GM18951 (cell line): ENCODE data around the gene HOXD4.

Source experiments
- POLR2A ChIP-seq: IDR thresholded peaks from 4 replicates; pipeline ENCODE4 v1.6.1; 2011; ENCODE audit warnings: mild to moderate bottlenecking; ENCODE audit not compliant: insufficient read length, insufficient read depth; ENCODE audit errors: extremely low read depth
- in situ Hi-C: fragments of 300-500 bp; cut with MboI; formaldehyde crosslinking; loops from one replicate; pipeline ENCODE4 v1.12.0; 2022; ENCODE audit warnings: low sequenced_read_pairs, mixed read lengths, inconsistent platforms; ENCODE audit not compliant: unreplicated experiment

The HOXD4 gene

DNA sequence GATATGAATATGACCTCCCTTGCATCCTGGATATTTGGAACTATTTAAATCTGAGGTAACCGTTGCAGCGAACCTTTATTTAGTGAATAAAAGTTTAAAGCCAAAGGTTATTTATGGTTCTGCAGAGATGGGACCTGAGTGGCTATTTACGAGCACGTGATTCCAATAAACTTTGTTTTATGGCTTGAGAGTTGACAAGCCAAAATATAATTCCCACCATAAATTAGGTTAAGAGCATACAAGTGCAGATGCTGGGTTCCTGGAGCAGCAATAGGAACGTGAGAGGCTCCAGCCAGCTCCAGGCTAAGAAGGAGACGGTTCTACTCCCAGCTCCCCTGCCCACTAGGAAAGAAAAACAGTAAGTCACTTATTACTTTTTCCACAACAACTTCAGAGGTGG, 5.2 kb upstream of the HOXD4 start:
- no peak for TF ChIP-seq POLR2A
- in situ Hi-C loops, result loop anchor here (10.0 kb wide), 2 partner anchors 309 to 409 kb away; no protein-coding TSS in a partner anchor

DNA sequence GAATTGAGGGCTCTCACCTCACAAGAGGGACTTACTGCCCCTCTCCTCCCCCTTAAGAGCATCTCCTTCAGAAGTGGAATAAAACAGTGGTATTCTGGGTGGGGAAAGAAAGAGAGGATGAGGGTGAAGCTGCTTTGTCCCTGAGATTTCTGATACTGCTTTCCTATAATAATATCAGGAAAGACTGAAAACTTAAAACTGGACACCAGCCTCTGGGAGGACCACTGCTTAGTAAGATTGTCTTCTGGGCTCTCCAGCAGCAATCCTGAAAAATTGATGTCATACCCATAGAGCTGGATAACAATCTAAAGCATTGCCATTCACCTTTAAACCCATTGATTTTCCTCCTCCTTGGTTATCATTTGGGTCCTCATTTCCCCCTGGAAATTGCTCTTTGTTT, 4.7 kb upstream of the HOXD4 start:
- no peak for TF ChIP-seq POLR2A
- in situ Hi-C loops, result loop anchor here (10.0 kb wide), 2 partner anchors 308 to 408 kb away; no protein-coding TSS in a partner anchor

DNA sequence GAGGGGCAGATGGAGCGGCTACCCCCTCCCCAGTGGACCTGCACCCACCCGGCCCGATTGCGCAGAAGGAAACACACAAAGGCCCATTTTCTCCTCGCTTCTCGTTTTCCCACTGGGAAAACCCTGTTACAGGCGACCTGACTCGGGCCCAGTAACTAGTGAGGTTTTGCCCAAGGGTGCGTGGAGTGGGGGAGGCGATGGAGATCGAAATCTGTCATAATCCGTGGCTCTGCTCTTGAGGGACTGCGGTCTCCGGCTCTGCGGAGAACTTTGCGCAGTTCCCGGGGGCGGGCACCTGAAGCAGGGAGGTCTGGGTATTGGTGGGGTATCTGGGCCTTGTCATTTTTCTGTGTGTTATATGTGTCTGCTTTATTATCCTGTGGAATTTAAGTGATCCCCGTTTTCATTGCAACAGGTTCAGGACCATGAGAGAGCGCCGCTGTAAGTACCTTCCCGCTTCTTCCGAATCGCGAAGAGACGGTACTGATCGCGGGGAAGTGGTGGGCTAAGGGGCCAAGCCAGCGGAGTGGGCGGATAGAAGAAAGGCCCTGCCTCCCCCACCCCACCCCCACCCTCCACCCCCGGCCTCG, 4.0 kb upstream of the HOXD4 start:
- in situ Hi-C loops, result loop anchor here (10.0 kb wide), 2 partner anchors 307 to 407 kb away; no protein-coding TSS in a partner anchor
- no peak for TF ChIP-seq POLR2A

DNA sequence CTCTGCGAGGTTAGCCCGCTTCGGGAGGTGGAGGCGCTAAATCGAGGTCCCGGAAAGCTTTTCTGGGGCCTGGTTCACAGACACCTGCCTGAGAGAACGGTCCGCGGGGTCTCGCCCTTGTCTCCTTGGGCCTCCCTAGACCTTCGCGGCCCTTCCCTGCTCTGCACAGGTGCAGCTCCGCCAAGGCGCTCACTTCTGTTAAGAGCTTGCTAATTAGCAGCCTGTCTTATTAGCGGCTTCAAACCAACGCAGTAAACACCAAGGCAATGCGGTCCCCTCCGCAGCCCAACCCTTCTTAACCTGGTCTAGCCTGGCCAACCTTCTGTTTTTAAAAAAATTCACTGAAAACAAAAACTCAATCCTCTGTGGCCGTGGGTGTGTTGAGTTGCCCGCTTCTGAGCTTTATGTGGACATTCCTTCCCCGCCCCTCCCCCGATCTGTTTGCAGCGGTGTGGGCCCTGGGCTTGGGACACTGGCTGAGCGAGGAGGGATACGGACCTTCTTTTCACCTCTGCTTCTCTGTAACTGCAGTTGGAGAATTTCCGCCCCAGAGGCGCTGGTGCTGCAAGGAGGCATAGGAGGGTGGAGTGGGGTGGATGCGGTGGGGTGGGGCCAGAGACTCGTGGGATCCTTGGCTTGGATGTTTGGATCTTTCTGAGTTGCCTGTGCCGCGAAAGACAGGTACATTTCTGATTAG, 3.4 kb upstream of the HOXD4 start:
- in situ Hi-C loops, result loop anchor here (10.0 kb wide), 2 partner anchors 307 to 407 kb away; no protein-coding TSS in a partner anchor
- no peak for TF ChIP-seq POLR2A

DNA sequence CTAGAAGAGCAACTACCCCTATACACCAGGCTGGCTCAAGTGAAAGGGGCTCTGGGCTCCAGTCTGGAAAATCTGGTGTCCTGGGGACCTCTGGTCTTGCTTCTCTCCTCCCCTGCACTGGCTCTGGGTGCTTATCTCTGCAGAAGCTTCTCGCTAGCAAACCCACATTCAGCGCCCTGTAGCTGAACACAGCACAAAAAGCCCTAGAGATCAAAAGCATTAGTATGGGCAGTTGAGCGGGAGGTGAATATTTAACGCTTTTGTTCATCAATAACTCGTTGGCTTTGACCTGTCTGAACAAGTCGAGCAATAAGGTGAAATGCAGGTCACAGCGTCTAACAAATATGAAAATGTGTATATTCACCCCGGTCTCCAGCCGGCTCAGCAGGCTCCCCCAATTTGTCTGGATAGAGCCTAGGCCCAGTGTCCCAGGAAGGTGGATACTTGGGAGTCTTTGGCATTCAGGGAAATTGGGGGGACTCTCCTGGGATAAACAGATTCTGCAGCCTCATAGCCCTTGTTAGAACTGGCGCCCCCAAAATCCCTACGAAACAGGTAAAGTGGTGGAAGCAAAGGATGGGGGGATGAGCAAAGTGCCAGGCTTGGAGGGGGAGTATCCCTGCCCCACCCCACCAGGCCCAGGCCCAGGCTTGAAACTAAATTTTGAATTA, 2.5 kb upstream of the HOXD4 start:
- in situ Hi-C loops, result loop anchor here (10.0 kb wide), 2 partner anchors 306 to 406 kb away; no protein-coding TSS in a partner anchor

DNA sequence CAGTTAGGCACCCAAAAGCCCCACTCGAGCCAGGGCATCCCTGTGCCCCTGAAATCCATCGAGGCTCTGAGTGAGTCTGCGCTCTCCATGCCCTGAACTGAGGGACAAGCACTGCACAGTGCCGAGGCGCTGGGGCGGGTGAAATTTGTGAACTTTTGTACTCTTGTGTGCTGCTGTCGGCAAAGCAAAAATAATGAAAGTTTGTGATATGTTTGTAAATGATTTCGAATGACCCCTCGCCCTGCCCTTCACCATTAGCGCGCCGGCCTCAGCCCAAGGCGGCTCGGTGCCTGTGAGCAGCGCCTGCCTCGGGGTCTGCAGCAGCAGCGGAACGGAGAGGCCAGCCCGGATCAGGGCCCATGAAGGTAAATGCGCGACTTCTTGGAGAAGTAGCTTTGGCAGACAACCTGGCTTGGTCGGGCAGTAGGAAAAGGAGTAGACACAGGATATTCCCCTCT, 1.8 kb upstream of the HOXD4 start:
- in situ Hi-C loops, result loop anchor here (10.0 kb wide), 2 partner anchors 305 to 405 kb away; no protein-coding TSS in a partner anchor
- no peak for TF ChIP-seq POLR2A

More for the DNA sequence above, 2.5 kb upstream of the HOXD4 start:
- no peak for TF ChIP-seq POLR2A

DNA sequence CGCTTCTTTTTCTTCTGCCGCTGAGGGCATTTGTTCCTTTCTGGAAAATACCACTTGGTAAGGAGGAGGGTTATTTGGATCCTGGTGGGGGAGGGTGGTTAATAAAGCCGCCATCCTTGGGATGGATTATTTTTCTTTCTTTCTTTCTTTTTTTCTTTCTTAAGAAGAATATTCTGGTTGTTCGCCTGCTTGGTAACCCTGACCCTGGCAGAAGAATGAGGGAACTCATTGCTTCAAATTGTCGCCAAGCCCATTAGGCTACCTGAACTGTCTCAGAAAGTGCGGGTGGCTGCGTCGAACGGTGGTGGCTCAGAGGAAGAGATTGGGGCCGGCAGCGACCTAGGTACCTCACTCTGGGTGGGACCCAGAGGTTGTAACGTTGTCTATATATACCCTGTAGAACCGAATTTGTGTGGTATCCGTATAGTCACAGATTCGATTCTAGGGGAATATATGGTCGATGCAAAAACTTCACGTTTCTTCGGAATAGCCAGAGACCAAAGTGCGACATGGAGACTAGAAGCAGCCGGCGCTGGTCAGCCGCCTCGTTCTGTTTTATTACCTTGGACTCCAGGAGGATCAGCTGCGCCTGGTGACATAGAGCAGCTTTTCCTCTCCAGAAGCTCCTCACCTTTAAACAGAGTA, 1.3 kb upstream of the HOXD4 start:
- TF ChIP-seq POLR2A, result no peak
- in situ Hi-C loops, result loop anchor here (10.0 kb wide), 2 partner anchors 305 to 405 kb away; no protein-coding TSS in a partner anchor

DNA sequence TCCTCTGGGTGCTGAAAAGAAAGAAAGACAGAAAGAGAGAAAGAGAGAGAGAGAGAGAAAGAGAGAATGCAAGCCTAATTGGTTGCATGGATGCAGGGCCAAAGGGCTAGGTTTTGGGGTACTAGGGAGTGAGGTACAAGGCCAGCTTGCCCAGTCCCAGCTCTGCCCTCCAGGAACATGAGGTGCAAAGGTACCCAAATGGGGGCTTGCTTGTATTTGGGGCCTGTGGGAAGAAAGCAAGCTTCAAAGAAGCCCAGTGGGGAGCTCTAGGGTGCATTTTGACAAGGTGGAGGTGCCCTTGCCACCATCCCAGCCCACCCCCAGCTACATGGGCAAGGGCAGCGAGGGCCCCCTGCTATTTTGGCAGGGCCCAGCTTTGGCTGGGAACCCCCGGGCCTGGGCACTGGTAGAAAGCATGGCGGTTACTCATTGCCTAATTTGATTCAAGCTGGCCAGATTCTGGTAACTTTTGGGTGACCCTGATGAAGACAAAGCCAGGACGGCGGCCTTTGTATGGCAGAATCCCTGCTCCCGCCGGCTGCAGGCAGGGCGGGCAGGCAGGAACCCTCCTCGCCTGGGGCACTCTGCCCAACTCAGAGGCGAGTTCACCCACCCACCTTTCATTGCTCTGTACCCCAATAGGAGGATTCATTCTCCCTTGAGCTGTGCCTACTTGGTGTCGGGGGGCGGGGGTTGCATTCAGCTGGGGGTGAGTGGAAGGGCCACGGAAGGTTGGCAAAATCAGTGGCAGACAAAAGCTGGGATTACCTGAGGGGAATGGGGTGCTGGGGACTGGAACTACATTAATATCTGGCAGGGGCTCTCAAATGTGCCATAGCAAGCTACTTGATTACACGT, 537 bp upstream of the HOXD4 start:
- no peak for TF ChIP-seq POLR2A
- in situ Hi-C loops, result no loop called here

DNA sequence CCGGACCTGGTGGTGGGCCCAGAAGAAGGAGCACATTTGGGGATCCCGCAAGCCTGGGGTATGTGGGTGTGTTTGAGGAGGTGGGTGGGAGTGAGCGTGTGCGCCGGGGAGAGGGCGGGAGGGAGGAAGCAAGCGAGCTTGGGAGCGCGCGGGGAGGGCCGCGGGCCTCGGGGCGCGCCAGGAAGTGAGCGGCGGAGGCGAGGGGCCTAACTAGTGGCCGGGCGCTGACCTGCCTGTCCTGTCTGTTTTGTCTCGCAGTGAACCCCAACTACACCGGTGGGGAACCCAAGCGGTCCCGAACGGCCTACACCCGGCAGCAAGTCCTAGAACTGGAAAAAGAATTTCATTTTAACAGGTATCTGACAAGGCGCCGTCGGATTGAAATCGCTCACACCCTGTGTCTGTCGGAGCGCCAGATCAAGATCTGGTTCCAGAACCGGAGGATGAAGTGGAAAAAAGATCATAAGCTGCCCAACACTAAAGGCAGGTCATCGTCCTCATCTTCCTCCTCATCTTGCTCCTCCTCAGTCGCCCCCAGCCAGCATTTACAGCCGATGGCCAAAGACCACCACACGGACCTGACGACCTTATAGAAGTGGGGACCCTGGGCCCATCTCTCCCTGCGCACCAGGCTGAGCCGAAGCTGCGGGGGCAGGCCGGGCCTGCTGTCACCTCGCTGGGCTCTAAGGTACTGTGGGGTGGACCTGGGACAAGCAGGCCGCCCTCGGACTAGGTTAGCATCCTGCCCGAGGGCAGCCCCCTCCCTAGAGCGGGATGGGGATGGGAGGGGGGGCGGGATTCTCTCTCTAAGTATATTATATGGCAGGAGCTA, 1.2 kb downstream of the HOXD4 start:
- in situ Hi-C loops, result no loop called here
- TF ChIP-seq POLR2A, result no peak

DNA sequence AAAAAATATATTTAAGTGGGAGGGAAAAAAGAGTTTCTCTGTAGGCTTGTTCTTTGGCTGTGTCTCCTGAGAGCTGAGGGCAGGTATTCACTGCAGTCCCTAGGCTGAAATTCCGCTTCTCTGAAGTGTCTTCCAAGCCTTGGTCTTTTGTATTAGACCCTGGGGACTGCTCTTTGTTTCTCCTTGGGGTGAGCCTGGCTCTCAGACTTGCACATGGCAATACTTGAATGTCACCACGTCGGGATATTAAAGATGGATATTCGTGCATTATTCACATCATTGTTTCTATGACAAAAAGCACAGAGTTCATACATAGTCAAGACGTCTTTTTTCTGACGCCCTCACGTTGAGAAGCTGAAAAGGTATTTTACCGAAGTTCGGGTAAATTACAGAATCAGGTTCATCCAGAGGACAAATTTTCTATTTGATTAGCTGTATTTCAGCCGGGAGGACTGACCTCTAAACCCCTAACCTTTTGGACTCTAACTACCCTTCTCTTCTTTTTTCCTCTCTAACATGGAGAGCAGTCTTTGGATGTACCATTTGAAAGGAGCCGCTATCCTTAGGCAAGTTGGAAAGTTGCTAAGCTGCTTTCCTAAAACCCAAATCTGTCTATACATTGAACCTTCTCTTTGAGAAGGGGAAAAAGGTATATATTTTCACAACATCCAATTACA, 3.4 kb downstream of the HOXD4 start:
- in situ Hi-C loops, result no loop called here

More for the DNA sequence above, 3.4 kb downstream of the HOXD4 start:
- no peak for TF ChIP-seq POLR2A
